Measurements from ENCODE around the gene METRN.

- TF ChIP-seq EZH2 (IDR thresholded peaks at IDR 0.05; ENCODE audit: borderline replicate concordance, insufficient read depth, low read depth, low read length, poor library complexity, severe bottlenecking) (no peak), CTCF (IDR thresholded peaks at IDR 0.05) (no peak)
These were observed 30.8 kb downstream of the METRN start for GRCh38 chr16:745739-746138.
